IPS DF 19.7 (cell line): ENCODE results near the gene ADM2.
"Not testable (repeated sequence)": the region's sequence is repeated elsewhere in the genome, so short reads cannot be mapped to it uniquely, and the experiment has no call there.

ENCODE experiments used
- DNase-seq: peaks from one replicate; pipeline ENCODE4 v3.0.0-alpha.2; 2013; ENCODE audit warnings: low read depth, low spot score

Gene ADM2

GRCh38 chr22:50481440-50482106 lies at the start of gene ADM2:
Gene ADM2 (plus strand): TSS chr22:50481543. CDS start chr22:50481848, 305 bp downstream.
- no peak for DNase-seq

GRCh38 chr22:50432131-50432876 lies 49.0 kb upstream of the ADM2 start:
- DNase-seq = no peak

- not testable (repeated sequence) for DNase-seq
Observed at GRCh38 chr22:50432877-50433510, 48.3 kb upstream of the ADM2 start.

GRCh38 chr22:50434849-50435248 lies 46.5 kb upstream of the ADM2 start:
- no peak for DNase-seq

- DNase-seq = no peak
Observed at GRCh38 chr22:50435291-50436014, 45.9 kb upstream of the ADM2 start.

DNA sequence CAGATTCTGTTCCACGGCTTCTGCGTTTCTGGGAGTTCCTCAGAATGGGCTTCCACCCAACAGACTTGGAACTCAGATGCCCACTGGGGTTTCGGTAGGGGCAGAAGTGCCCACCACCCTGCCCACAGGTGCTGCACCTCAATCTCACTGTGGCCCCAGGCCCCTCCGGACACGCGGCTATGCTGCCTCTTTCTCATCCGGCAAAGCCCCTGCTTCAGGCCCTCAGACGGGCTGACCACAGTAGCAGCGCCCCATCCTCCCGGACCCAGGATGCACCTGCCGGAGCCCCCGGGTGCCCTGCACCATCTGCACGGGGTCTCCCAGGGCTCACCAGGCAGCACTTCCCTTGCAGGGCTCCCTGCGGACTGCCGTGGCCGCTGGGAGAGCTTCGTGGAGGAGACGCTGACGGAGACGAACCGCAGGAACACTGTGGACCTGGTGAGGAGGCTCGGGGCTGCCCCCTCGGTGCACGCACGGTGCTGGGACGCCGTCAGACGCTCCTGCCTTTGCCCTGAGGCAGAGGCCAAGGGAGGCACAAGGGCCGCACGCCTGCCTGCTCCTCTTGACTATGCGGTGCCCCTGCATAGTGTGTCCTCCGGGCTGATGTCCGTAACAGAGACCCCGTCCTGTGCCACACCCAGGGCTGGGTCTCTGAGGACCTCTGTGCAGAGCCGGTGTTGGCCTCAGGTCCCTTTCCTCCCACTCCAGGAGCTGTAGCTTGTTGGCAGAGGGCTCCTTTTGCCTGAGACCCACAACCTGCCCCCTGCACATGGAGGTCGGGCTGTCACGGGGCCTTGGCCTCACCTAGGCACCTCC lies 45.1 kb upstream of the ADM2 start:
- no peak for DNase-seq

DNA sequence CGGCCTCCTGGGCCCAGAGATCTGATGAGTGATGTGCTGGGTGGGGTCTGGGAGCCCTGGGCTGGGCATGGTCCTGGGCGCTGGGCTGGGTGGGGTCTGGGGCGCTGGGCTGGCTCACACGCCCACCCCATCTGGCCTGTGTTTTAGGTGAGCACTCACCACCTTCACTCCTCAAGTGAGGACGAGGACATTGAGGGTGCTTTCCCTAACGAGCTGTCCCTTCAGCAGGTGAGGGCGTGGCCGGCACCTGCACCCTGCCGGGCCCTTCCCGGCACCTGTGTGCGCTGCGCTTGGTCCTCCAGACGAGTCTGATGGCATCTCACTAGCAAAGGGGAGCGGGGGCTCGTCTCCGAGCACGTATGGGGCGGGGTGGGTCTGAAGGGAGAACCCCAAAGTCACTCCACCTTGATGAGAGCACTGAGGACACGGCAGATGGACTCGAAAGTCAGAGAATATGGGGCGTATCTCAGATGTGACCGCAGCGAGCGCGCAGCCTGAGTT lies 44.5 kb upstream of the ADM2 start:
- no peak for DNase-seq

DNA sequence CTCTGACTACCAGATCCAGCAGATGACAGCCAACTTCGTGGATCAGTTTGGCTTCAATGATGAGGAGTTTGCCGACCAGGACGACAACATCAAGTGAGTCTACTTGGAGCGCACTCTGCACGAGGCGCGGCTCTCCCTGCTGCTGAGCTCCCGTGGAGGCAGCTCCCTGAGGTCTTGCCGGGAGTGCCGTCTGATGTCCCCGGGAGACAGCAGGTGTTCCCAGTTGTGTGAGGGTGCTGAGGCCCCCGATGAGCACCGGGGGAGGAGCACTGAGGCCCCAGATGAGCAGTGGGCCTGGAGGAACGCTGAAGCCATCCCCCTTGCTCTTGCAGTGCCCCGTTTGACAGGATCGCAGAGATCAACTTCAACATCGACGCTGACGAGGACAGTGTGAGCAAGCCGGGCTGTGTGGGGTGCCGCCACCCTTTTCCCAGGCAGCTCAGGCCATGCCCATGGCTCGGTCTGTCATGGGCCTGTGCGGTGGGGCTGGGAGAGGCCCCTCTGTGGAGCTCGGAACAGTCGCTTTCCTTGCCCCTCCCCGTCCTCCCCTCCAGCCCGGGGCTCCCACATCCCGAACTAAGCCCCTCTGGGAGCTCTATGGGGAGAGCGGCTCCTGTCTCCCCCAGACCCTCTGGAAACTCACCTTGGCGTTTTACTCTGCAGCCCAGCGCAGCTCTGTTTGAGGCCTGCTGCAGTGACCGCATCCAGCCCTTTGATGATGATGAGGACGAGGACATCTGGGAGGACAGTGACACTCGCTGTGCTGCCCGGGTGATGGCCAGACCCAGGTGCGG lies 43.6 kb upstream of the ADM2 start:
- DNase-seq = no peak

DNA sequence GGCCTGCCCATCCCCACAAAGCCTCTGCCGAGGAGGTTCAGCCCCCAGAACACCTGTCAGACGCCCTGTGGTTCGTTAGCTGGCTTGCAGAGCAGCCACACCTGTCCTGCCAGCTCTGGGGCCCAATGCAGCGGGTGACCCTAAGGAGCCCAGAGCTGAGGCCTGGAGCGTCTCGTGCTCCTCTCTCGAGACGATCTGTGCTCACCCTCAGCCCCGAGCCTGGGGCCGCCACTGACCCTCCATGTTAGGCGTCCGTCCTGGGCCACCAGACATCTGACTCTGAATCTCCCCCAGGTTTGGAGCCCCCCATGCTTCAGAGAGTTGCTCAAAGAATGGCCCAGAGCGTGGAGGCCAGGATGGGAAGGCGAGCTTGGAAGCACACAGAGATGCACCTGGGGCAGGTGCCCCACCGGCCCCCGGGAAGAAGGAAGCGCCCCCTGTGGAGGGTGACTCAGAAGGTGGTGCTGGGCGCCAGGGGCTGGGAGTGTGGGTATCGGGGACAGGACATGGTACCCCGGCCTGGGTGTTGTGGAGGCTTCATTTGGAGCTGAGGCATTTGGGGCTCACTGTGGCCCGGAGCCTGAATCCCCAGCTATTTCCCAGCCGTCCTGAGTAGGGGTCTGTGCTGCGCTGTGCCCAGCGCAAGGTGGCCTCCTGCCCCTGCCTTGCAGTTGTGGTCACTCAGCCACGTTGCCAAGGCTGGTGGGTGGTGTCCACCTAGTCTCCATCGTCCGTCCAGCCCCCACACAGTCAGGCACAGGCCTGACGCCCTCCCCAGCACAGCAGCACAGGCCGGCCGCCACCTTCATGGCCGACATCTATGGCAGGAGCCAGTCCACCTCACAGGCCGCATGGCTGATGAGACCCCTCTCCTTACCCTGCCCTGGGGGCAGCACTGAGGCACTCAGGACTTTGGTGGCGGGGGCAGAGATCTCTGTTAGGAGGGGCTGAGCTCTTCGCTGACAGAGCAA lies 42.8 kb upstream of the ADM2 start:
- no peak for DNase-seq

- DNase-seq = no peak
Observed at GRCh38 chr22:50439314-50439870, 42.0 kb upstream of the ADM2 start.

GRCh38 chr22:50439871-50440331 lies 41.4 kb upstream of the ADM2 start:
- no peak for DNase-seq

GRCh38 chr22:50440544-50441249 lies 40.6 kb upstream of the ADM2 start:
- DNase-seq = no peak

- DNase-seq = no peak
Observed at GRCh38 chr22:50441428-50441993, 39.8 kb upstream of the ADM2 start.

DNA sequence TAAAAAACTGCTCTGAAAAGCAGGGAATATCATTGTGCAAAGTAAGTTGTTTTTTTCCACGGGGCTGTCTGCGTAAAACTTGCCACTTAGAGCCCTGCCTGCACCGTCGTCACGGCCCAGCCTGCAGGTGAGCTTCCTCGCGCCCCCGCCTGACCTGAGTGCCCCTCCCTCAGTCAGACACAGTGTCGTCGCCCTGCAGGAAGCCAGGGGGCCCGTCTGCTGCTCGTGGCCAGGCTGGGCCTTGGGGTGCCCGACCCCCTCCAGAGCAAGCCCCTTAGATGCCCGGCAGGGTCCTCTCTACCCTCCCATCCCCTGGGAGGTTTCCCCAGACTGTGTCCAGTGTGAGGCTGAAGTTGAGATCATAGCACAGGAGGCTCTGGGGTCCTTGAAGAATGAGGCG lies 38.1 kb upstream of the ADM2 start:
- no peak for DNase-seq

DNA sequence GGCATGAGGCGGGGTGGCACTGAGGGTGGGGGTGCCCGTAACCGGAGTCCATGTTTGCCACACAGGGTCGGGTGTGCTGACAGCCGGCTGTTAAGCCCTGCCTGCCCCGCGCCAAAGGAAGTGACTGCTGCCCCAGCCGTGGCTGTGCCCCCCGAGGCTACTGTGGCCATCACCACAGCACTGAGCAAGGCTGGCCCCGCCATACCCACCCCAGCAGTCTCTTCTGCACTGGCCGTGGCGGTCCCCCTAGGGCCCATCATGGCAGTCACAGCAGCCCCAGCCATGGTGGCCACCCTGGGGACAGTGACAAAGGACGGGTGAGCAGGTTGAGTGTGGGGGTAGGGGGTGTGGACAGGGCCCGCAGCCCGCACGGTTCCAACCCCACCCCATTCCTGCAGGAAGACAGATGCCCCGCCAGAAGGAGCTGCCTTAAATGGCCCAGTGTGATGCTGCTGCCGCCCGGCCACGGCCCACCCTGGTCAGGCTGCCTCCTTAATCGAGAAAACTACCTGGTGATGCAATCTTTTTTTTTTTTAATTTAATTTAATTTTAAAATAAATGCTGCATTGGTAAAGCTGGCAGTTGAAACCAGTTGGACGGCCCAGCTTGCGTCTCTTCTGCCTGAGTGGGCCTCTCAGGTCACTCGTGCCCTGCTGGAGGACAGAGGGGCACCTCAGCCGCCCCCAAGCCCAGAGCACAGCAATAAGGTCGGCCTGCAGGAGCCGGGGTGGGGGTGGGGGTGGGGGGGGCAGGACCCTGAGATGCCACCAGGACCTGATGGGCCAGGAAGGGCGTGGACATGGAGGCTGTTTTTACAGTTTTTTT lies 37.3 kb upstream of the ADM2 start:
- DNase-seq = no peak

DNA sequence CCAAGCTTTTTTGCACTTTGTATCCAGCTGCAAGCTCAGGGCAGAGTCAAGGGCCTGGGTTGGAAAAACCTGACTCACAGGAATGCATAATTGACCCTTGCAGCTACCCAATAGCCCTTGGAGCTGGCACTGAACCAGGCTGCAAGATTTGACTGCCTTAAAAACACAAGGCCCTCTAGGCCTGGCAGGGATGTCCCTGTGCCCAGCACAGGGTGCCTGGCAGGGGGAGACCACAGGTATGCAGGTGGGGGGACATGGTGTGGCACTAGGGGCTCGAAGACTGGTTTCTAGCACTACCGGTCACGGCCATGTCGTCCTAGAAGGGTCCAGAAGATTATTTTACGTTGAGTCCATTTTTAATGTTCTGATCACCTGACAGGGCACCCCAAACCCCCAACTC lies 36.7 kb upstream of the ADM2 start:
- no peak for DNase-seq
